OCI-LY7 (cell line): ENCODE data around the gene CD164. TPM values are rescaled to one million over a fixed set of nuclear protein-coding genes. Genes with fewer than 3 reads are reported as not detected.

Experiments used
- BruUV-seq: library from RNA; stranded (reverse); fragments of 400-500 nt; replicated peaks from 2 replicates; lab custom pipeline; 2021; lab: Mats Ljungman, UMichigan
- CTCF ChIA-PET: fragments of 300-600 bp; sonication (Branson Sonifier 250); formaldehyde crosslinking; loops from one replicate; lab custom pipeline; 2022; ENCODE audit warnings: antibody characterized with exemption; ENCODE audit not compliant: unreplicated experiment; lab: Charles Lee
- POLR2A ChIA-PET: fragments of 300-600 bp; sonication (Branson Sonifier 250); formaldehyde crosslinking; loops from one replicate; lab custom pipeline; 2022; ENCODE audit warnings: antibody characterized with exemption; lab: Charles Lee
- DNase-seq: peaks from one replicate; pipeline ENCODE4 v3.0.0-alpha.2; 2015; ENCODE audit warnings: low spot score
- H2AFZ ChIP-seq: fragments of 200-600 bp; sonication (generic), shearing (Covaris generic); 2 replicates; pipeline ENCODE4 v1.6.1; 2014; ENCODE audit warnings: mild to moderate bottlenecking, antibody characterized with exemption, low read length, moderate library complexity
- H3K27ac ChIP-seq: fragments of 200-600 bp; sonication (generic); 2 replicates; pipeline ENCODE4 v1.5.1; 2014; ENCODE audit warnings: mixed run types, low read depth, mild to moderate bottlenecking, moderate library complexity, low read length, inconsistent platforms; ENCODE audit not compliant: poor library complexity, severe bottlenecking
- H3K36me3 ChIP-seq: fragments of 200-600 bp; sonication (generic); 2 replicates; pipeline ENCODE4 v1.6.1; 2014; ENCODE audit warnings: mild to moderate bottlenecking, antibody characterized with exemption, low read length, moderate library complexity, mixed read lengths; ENCODE audit not compliant: insufficient read depth
- H3K4me1 ChIP-seq: fragments of 200-600 bp; sonication (generic); 2 replicates; pipeline ENCODE4 v1.5.1; 2014; ENCODE audit warnings: mild to moderate bottlenecking, low read length; ENCODE audit not compliant: insufficient read depth, poor library complexity, severe bottlenecking
- H3K4me2 ChIP-seq: fragments of 200-600 bp; sonication (generic); 2 replicates; pipeline ENCODE4 v1.6.1; 2014; ENCODE audit warnings: mild to moderate bottlenecking, low read length
- H3K4me3 ChIP-seq: fragments of 200-600 bp; sonication (generic); 2 replicates; pipeline ENCODE4 v1.5.1; 2014; ENCODE audit warnings: mild to moderate bottlenecking, low read depth, low read length; ENCODE audit not compliant: poor library complexity, severe bottlenecking
- H3K79me2 ChIP-seq: fragments of 200-600 bp; sonication (generic); 2 replicates; pipeline ENCODE4 v1.6.1; 2016; ENCODE audit warnings: low read depth, mild to moderate bottlenecking, low read length, moderate library complexity, mixed read lengths; ENCODE audit not compliant: insufficient read depth
- H3K9me2 ChIP-seq: fragments of 200-600 bp; sonication (generic); 2 replicates; pipeline ENCODE4 v1.6.1; 2016; ENCODE audit warnings: mild to moderate bottlenecking, low read length, mixed read lengths; ENCODE audit not compliant: insufficient read depth
- H3K9me3 ChIP-seq: fragments of 200-600 bp; sonication (generic); 2 replicates; pipeline ENCODE4 v1.6.1; 2014; ENCODE audit warnings: mild to moderate bottlenecking, mixed run types, low read length, mixed read lengths
- H4K20me1 ChIP-seq: fragments of 200-600 bp; sonication (generic); 2 replicates; pipeline ENCODE4 v1.6.1; 2014; ENCODE audit warnings: mild to moderate bottlenecking, antibody characterized with exemption, low read length, moderate library complexity, mixed read lengths; ENCODE audit not compliant: insufficient read depth
- EZH2phosphoT487 ChIP-seq: fragments of 200-600 bp; sonication (generic); IDR thresholded peaks from 2 replicates; pipeline ENCODE4 v1.6.1; 2018; ENCODE audit warnings: low read depth, borderline replicate concordance, mild to moderate bottlenecking, mixed run types, antibody characterized with exemption, low read length, moderate library complexity, mixed read lengths
- intact Hi-C: fragments of 100-400 bp; cut with micrococcal nuclease; formaldehyde crosslinking; loops from one replicate; pipeline ENCODE4 v1.10.0; 2022; ENCODE audit not compliant: unreplicated experiment
- total RNA-seq, 2 experiments: library from RNA; depleted of rRNA in 1 of 2; stranded (reverse); fragments of >200 nt in 1 of 2; shearing (Covaris generic) in 1 of 2; gene quantifications; 2 replicates each; pipeline ENCODE4 v1.2.3, GENCODE V29; 2014 to 2022
- TF ChIP-seq, protein P1 (sequence below): fragments of 200-600 bp; sonication (generic); conservative IDR thresholded peaks from 2 replicates; pipeline ENCODE4 v1.5.1; 2014; ENCODE audit warnings: mild to moderate bottlenecking, antibody characterized with exemption, low read length, moderate library complexity, mixed read lengths

CD164 gene
- total RNA-seq, 2 experiments from 2014 or later: 48.7 to 107 TPM

DNA sequence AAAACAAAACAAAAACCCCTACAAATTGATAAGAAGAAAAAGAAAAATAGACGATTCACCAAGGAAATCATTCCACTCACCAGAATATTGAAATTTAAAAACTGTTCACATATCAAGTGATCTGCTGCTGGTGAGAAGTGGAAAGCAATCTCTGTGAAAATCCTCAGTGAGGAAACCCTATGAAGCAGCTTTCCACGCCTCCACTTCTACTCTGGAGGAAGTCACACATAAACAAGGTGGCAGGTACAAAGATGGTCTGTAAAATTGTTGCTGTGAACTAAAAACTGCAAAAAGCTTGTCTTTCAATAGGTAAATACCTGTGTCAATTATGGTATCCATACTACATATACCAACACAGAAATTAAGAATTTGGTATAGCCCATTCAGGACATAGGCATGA lies 18.5 kb downstream of the CD164 start:
- no peaks in the 10 kb centered on the region; the same call in 1 of the 2 replicates for H3K9me3 ChIP-seq
- H3K4me3 ChIP-seq: no peak overlapping the region
- BruUV-seq: no TSS peak
- ChIA-PET CTCF (no interaction called here), POLR2A (interaction anchor here (0.6 kb wide), 1 partner anchor 13 kb away, joined by 3 read pairs; no protein-coding TSS in a partner anchor)
- no peaks in the 10 kb centered on the region for H4K20me1 ChIP-seq
- no peak overlapping the region for H3K27ac ChIP-seq
- H3K4me2 ChIP-seq: no peak overlapping the region
- no peaks in the 10 kb centered on the region for H3K4me1 ChIP-seq
- no peaks in the 10 kb centered on the region for H3K9me2 ChIP-seq
- H3K36me3 ChIP-seq: peaks cover 98% of the 10 kb centered on the region
- DNase-seq: no peak
- intact Hi-C loops: no loop called here
- H2AFZ ChIP-seq: no peak overlapping the region
- TF ChIP-seq, protein P1, sequence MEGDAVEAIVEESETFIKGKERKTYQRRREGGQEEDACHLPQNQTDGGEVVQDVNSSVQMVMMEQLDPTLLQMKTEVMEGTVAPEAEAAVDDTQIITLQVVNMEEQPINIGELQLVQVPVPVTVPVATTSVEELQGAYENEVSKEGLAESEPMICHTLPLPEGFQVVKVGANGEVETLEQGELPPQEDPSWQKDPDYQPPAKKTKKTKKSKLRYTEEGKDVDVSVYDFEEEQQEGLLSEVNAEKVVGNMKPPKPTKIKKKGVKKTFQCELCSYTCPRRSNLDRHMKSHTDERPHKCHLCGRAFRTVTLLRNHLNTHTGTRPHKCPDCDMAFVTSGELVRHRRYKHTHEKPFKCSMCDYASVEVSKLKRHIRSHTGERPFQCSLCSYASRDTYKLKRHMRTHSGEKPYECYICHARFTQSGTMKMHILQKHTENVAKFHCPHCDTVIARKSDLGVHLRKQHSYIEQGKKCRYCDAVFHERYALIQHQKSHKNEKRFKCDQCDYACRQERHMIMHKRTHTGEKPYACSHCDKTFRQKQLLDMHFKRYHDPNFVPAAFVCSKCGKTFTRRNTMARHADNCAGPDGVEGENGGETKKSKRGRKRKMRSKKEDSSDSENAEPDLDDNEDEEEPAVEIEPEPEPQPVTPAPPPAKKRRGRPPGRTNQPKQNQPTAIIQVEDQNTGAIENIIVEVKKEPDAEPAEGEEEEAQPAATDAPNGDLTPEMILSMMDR: no peak
- TF ChIP-seq EZH2phosphoT487: no peak
- H3K79me2 ChIP-seq: no peaks in the 10 kb centered on the region

DNA sequence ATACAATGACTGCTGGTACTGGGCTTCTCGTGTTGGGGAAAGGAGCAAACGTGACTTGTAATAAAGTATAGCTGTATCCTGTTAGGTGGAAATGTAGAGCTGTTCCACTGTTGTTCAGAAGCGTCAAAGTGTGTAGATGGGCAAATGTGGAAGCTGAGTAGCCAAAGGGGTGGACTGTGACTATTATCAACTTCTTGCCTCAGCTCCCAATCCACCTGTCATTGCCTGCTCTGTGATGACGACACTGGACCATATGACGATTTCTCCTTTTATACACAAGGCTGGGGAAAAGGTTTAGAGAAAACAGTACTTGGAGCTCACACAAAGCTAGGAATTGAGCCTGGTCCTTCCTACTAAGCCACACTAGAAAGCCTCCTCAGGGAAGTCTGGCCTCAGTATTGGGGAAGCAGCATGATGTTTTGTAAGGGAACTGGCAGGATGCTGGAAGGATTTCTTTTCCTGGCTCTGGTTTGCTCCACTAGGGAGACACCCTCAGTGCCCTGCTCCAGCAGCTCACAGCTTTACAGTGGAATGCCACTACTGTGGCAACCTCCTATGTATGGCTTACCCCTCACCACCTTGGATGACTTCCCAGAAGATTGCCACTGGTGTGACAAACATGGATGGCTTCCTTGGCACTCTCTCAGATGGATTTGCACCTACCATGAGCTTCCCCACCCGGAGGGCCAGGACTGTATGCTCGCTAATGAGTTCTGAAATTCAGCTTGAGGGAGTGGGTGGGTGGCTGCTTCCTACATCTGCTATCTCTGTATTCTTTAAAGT lies 20.0 kb downstream of the CD164 start:
- Histone ChIP-seq H3K79me2 (no peaks in the 10 kb centered on the region), H3K27ac (no peak overlapping the region), H3K4me3 (no peak overlapping the region), H3K4me2 (no peak overlapping the region), H3K9me2 (no peaks in the 10 kb centered on the region), H3K4me1 (no peaks in the 10 kb centered on the region), H3K9me3 (no peaks in the 10 kb centered on the region; the same call in 1 of the 2 replicates), H3K36me3 (peaks cover 96% of the 10 kb centered on the region), H4K20me1 (no peaks in the 10 kb centered on the region), H2AFZ (no peak overlapping the region)
- intact Hi-C loops: no loop called here
- no TSS peak for BruUV-seq
- ChIA-PET CTCF (no interaction called here), POLR2A (interaction anchor here (0.6 to 1.4 kb wide), 4 partner anchors 10 to 514 kb away, joined by 3 to 5 read pairs (median 4); partner anchors contain the start of gene ARMC2)
- no peak for DNase-seq
- TF ChIP-seq, protein P1: no peak
- TF ChIP-seq EZH2phosphoT487: no peak

DNA sequence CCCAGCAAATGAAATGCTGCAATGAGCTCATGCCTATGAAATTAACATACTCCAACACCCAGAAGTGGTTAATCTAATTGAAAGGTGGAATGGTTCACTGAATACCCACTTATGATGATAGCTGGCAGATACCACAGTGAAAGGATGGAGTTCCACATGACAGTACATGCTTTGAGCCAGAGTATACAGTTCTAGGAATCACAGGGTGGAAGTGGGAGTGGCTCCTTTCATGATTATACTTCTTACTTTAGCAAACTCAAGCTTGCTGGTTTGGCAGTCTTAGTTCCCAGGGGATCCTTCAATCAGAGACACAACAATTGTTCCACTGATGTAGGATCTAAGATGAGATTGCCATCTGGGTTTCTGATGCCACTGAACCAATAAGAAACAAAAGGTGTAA lies 21.5 kb downstream of the CD164 start:
- no peaks in the 10 kb centered on the region for H3K79me2 ChIP-seq
- ChIA-PET CTCF (interaction anchor here (0.6 kb wide), 1 partner anchor 67 kb away, joined by 7 read pairs; no protein-coding TSS in a partner anchor), POLR2A (interaction anchor here (1.4 kb wide), 2 partner anchors 8 to 32 kb away, joined by 4 to 5 read pairs; no protein-coding TSS in a partner anchor)
- DNase-seq: no peak
- H3K4me1 ChIP-seq: no peaks in the 10 kb centered on the region
- intact Hi-C loops: no loop called here
- TF ChIP-seq, protein P1: no peak
- TF ChIP-seq EZH2phosphoT487: no peak
- no peaks in the 10 kb centered on the region for H3K9me2 ChIP-seq
- no peak overlapping the region for H2AFZ ChIP-seq
- H3K4me2 ChIP-seq: no peak overlapping the region
- no peak overlapping the region for H3K4me3 ChIP-seq
- peaks cover 95% of the 10 kb centered on the region for H3K36me3 ChIP-seq
- H4K20me1 ChIP-seq: no peaks in the 10 kb centered on the region
- H3K27ac ChIP-seq: no peak overlapping the region
- H3K9me3 ChIP-seq: no peaks in the 10 kb centered on the region; the same call in 1 of the 2 replicates
- BruUV-seq: no TSS peak
